SH-SY5Y (cell line): Measurements from ENCODE around the gene PRKAA1.

ENCODE experiments used
- GATA2 ChIP-seq: IDR thresholded peaks from 2 replicates; pipeline ENCODE4 v1.6.1; 2011; ENCODE audit warnings: mild to moderate bottlenecking, low read depth, low read length
- GATA3 ChIP-seq: IDR thresholded peaks from 2 replicates; pipeline ENCODE4 v1.6.1; 2011; ENCODE audit warnings: low read depth, mild to moderate bottlenecking, low read length, moderate library complexity

- TF ChIP-seq GATA2 (no peak), GATA3 (no peak)
Observed at GRCh38 chr5:40736103-40736875, 61.9 kb downstream of the PRKAA1 start.
